PFSK-1 (cell line): ENCODE data around the gene FAM171A1.

ENCODE experiments used
- POLR2AphosphoS5 ChIP-seq: IDR thresholded peaks from 2 replicates; pipeline ENCODE4 v1.6.1; 2012; ENCODE audit warnings: low read depth, mild to moderate bottlenecking, control low read depth, low read length, moderate library complexity
- TAF1 ChIP-seq: IDR thresholded peaks from 2 replicates; pipeline ENCODE4 v1.6.1; 2012; ENCODE audit warnings: low read length, control low read depth, borderline replicate concordance; ENCODE audit not compliant: insufficient read depth

DNA sequence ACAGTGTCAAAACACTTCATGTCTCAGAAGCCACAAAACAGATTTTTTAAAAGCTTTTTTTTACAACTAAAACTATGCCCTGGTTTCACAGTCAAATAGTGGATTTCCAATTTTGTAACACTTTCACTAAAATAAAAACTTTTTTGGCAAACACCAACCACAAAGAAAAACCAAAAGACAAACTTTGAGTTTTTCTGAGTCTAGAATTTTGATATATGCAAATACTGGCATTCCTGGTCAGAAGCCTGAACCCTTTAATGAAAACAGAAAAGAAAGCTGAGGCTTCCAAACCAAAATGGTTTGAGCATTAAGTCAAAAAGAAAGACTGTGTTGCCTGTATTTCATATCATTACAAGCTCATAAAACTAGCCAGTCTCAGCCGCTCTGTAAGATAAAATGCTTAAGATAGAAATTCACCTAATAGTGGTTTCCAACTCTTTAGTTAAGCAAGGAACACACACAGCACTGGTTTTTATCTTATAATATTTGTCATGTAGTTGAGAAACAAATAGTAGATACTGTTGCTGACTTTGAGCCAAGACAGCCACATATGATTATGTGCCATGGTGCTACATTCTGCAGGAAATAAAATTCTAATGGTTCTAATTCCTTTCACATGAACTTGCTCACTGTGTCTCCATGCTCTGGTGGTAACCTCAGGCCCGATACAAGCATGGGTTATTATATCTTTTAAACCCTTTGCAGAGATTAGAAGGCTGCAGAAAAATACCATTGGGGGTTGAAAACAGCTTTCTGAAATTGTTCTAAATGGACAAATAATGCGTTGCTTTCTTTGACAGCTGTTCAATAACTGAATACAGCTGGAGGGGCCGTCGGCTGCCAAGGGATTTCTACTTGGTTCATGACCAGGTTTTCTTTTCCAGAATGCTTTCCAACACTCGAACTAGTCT lies 49.4 kb downstream of the FAM171A1 start:
- TF ChIP-seq TAF1 (no peak), POLR2AphosphoS5 (no peak)
